ENCODE data around the gene ISOC2. TPM values are rescaled to one million over a fixed set of nuclear protein-coding genes. Genes with fewer than 3 reads are reported as not detected.

Gene ISOC2
- total RNA-seq, 1 donor from 2014 or later = 14.8 TPM

GRCh38 chr19:55444646-55445045, 16.8 kb downstream of the ISOC2 start:
- peaks cover 24% of the 10 kb centered on the region for H3K27me3 Mint-ChIP-seq (ENCODE audit: insufficient read depth, low read depth)
- H3K27me3 ChIP-seq = peaks cover 99% of the 10 kb centered on the region
- peaks cover 5% of the 10 kb centered on the region for H3K4me1 ChIP-seq
- H3K4me3 ChIP-seq = no peak overlapping the region
- TF ChIP-seq, protein P1, sequence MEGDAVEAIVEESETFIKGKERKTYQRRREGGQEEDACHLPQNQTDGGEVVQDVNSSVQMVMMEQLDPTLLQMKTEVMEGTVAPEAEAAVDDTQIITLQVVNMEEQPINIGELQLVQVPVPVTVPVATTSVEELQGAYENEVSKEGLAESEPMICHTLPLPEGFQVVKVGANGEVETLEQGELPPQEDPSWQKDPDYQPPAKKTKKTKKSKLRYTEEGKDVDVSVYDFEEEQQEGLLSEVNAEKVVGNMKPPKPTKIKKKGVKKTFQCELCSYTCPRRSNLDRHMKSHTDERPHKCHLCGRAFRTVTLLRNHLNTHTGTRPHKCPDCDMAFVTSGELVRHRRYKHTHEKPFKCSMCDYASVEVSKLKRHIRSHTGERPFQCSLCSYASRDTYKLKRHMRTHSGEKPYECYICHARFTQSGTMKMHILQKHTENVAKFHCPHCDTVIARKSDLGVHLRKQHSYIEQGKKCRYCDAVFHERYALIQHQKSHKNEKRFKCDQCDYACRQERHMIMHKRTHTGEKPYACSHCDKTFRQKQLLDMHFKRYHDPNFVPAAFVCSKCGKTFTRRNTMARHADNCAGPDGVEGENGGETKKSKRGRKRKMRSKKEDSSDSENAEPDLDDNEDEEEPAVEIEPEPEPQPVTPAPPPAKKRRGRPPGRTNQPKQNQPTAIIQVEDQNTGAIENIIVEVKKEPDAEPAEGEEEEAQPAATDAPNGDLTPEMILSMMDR (IDR thresholded peaks at IDR 0.05) = no peak
- TF ChIP-seq EZH2 (IDR thresholded peaks at IDR 0.05) (no peak), EZH2phosphoT487 (IDR thresholded peaks at IDR 0.05) (no peak)
- H3K4me3 Mint-ChIP-seq = no peak overlapping the region
- H3K9me3 Mint-ChIP-seq = peaks cover 4% of the 10 kb centered on the region
- peaks cover 34% of the 10 kb centered on the region for H3F3A ChIP-seq (ENCODE audit: low read depth)
- H3K79me2 ChIP-seq (ENCODE audit: low read depth) = no peaks in the 10 kb centered on the region
- H3K36me3 ChIP-seq = no peaks in the 10 kb centered on the region
- H3K27ac ChIP-seq = no peak overlapping the region
- H3K36me3 Mint-ChIP-seq = no peaks in the 10 kb centered on the region
- H2AFZ ChIP-seq (replicated peaks) = no peak overlapping the region
- peaks cover 26% of the 10 kb centered on the region for H4K20me1 ChIP-seq (ENCODE audit: low read depth)
- no peak overlapping the region for H3K4me2 ChIP-seq
- H3K4me1 Mint-ChIP-seq = peaks cover 26% of the 10 kb centered on the region
- no peak overlapping the region for H3K9ac ChIP-seq
- H3K9me3 ChIP-seq (ENCODE audit: low read depth) = no peaks in the 10 kb centered on the region
- no peak overlapping the region for H3K27ac Mint-ChIP-seq
- no peak for DNase-seq (ENCODE audit: low spot score)

DNA sequence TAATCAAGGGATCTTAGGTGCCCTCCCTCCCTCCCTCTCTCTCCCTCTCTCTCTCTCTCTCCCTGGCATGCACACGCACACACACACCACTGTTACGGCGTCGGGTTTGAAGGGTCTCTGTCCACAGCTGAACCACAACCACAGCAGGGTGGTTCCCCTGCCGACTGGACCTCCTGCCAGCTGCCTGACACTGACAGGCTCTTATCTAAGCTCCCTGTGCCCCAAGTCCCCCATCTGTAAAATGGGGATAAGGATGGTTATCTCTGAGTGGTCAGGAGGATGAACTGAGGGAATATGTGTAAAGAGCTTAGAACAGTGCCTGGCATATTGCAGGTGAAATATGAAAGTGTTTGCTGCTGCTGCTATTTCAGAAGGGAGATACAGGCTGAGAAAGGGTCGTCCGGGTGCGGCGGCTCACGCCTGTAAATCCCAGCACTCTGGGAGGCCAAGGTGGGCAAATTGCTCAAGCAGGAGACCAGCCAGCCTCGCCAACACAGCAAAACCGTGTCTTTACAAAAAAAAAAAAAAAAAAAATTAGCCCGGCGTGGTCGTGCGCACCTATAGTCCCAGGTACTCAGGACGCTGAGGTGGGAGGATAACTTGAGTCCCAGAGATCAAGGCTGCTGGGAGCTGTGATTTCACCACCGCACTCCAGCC, 17.5 kb downstream of the ISOC2 start:
- H3K9ac ChIP-seq = no peak overlapping the region
- no peaks in the 10 kb centered on the region for H3K9me3 ChIP-seq (ENCODE audit: low read depth)
- TF ChIP-seq EZH2 (IDR thresholded peaks at IDR 0.05) (peak; percentile 54), EZH2phosphoT487 (IDR thresholded peaks at IDR 0.05) (no peak)
- no peaks in the 10 kb centered on the region for H3K79me2 ChIP-seq (ENCODE audit: low read depth)
- H3K4me3 Mint-ChIP-seq = peak overlapping the region; percentile 76
- H3K9me3 Mint-ChIP-seq = peaks cover 9% of the 10 kb centered on the region
- no peaks in the 10 kb centered on the region for H3K36me3 Mint-ChIP-seq
- no peaks in the 10 kb centered on the region for H3K36me3 ChIP-seq
- H3K27me3 Mint-ChIP-seq (ENCODE audit: insufficient read depth, low read depth) = peaks cover 31% of the 10 kb centered on the region
- no peak overlapping the region for H3K4me2 ChIP-seq
- H3F3A ChIP-seq (ENCODE audit: low read depth) = peaks cover 36% of the 10 kb centered on the region
- H3K27ac ChIP-seq = no peak overlapping the region
- peaks cover 5% of the 10 kb centered on the region for H3K4me1 ChIP-seq
- H3K4me3 ChIP-seq = no peak overlapping the region
- H4K20me1 ChIP-seq (ENCODE audit: low read depth) = peaks cover 31% of the 10 kb centered on the region
- no peak overlapping the region for H3K27ac Mint-ChIP-seq
- H3K4me1 Mint-ChIP-seq = peaks cover 26% of the 10 kb centered on the region
- no peak overlapping the region for H2AFZ ChIP-seq (replicated peaks)
- H3K27me3 ChIP-seq = peaks cover 99% of the 10 kb centered on the region
- no peak for DNase-seq (ENCODE audit: low spot score)

- peaks cover 36% of the 10 kb centered on the region for H3K27me3 Mint-ChIP-seq (ENCODE audit: insufficient read depth, low read depth)
- H2AFZ ChIP-seq (replicated peaks) = no peak within 1 kb of the TSS
- peak; percentile 48 for DNase-seq (ENCODE audit: low spot score)
- no peak within 1 kb of the TSS for H3K27ac Mint-ChIP-seq
- no peaks in the 10 kb centered on the region for H3K36me3 Mint-ChIP-seq
- no peaks in the 10 kb centered on the region for H3K9me3 ChIP-seq (ENCODE audit: low read depth)
- H3K4me3 Mint-ChIP-seq = peak within 1 kb of the TSS; percentile 77
- peaks cover 36% of the 10 kb centered on the region for H3F3A ChIP-seq (ENCODE audit: low read depth)
- peaks cover 26% of the 10 kb centered on the region for H3K4me1 Mint-ChIP-seq
- TF ChIP-seq, protein P1 (IDR thresholded peaks at IDR 0.05) = peak; percentile 4
- TF ChIP-seq EZH2 (IDR thresholded peaks at IDR 0.05) = peak; percentile 69
- no peak for TF ChIP-seq EZH2phosphoT487 (IDR thresholded peaks at IDR 0.05)
- H3K36me3 ChIP-seq = no peaks in the 10 kb centered on the region
- H3K4me2 ChIP-seq = peak within 1 kb of the TSS; percentile 68
- peaks cover 100% of the 10 kb centered on the region for H3K27me3 ChIP-seq
- H3K9me3 Mint-ChIP-seq = peaks cover 11% of the 10 kb centered on the region
- peak within 1 kb of the TSS; percentile 9 for H3K4me3 ChIP-seq
- H3K27ac ChIP-seq = no peak within 1 kb of the TSS
- H3K4me1 ChIP-seq = peaks cover 5% of the 10 kb centered on the region
- H3K79me2 ChIP-seq (ENCODE audit: low read depth) = no peaks in the 10 kb centered on the region
- peaks cover 33% of the 10 kb centered on the region for H4K20me1 ChIP-seq (ENCODE audit: low read depth)
- no peak within 1 kb of the TSS for H3K9ac ChIP-seq
Observed at GRCh38 chr19:55443045-55443823, 18.2 kb downstream of the ISOC2 start, which contains the start of gene SHISA7. Gene SHISA7 (minus strand): TSS chr19:55443300. CDS start chr19:55442863, 437 bp downstream.
